ENCODE data around the gene ANTXR1. TPM values are rescaled to one million over a fixed set of nuclear protein-coding genes. Genes with fewer than 3 reads are reported as not detected.
"Not testable (repeated sequence)": the region's sequence is repeated elsewhere in the genome, so short reads cannot be mapped to it uniquely, and the experiment has no call there.

The ANTXR1 gene
- polyA plus RNA-seq, 1 donor (not counting 4 experiments of a cell fraction or from before 2014, with no cell fraction given): 20.4 TPM

DNA sequence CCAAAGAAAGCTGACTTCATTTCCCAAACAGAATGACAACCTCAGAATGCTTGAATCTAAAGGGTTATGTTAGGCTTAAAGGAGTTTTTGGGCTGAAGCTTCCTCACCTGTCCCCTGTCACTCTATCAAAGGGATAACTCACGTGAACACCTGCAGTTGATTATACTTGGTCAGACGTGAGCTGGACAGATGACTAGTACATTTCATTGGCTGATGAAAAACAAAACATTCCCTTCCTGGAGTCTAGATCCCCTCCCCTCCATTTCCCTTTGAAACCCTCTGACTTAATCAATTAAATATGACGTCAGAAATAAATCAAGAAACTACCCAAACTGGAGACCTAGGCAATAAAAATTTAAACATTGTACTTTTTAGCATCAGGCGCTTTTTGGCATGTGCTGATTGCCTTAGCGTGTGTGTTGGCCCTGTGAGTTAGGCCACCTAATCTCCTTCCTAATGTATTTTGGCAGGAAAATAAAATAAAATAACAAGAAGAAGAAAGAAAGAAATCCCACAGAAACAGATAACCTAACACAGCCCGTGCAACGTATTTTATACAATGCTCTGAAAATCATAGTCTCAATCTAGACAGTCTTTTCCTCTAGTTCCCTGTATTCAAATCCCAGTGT, 159.0 kb downstream of the ANTXR1 start:
- Histone ChIP-seq H3K4me2 (ENCODE audit: control insufficient read depth, extremely low read depth, insufficient read depth, low read depth, low read length) (no peak overlapping the region), H3K9me1 (ENCODE audit: control insufficient read depth, extremely low read depth, insufficient read depth, low read length) (no peaks in the 10 kb centered on the region), H3K4me3 (ENCODE audit: control insufficient read depth in 2 of 3, extremely low read depth in 1 of 3, insufficient read depth in 2 of 3, low read depth in 1 of 3, low read length in 3 of 3) (no peak overlapping the region), H3K9ac (ENCODE audit: control insufficient read depth, extremely low read depth, insufficient read depth, low read length) (no peak overlapping the region), H3K4me1 (ENCODE audit: control insufficient read depth, extremely low read depth, insufficient read depth, low read length) (peaks cover 3% of the 10 kb centered on the region), H3K79me2 (ENCODE audit: control insufficient read depth, insufficient read depth, low read length) (no peaks in the 10 kb centered on the region), H3K27ac (ENCODE audit: control insufficient read depth, insufficient read depth, low read length) (no peak overlapping the region), H4K20me1 (ENCODE audit: control insufficient read depth, extremely low read depth, insufficient read depth, low read length) (no peaks in the 10 kb centered on the region), H3K9me3 (ENCODE audit: control insufficient read depth, low read depth, low read length) (no peaks in the 10 kb centered on the region), H2AFZ (ENCODE audit: control insufficient read depth, low read length) (no peak overlapping the region), H3K27me3 (ENCODE audit: control insufficient read depth, extremely low read depth, insufficient read depth, low read length) (no peaks in the 10 kb centered on the region), H3K36me3 (ENCODE audit: control insufficient read depth in 2 of 2, extremely low read depth in 1 of 2, insufficient read depth in 2 of 2, low read length in 2 of 2) (no peaks in the 10 kb centered on the region)
- FAIRE-seq (no peak), DNase-seq (ENCODE audit: low read depth, low spot score) (no peak)
- TF ChIP-seq EZH2 (IDR thresholded peaks at IDR 0.05; ENCODE audit: low read length): no peak
- no peak for TF ChIP-seq CTCF (optimal IDR thresholded peaks at IDR 0.05 in 1 of 3, IDR thresholded peaks at IDR 0.05 in 1 of 3, conservative IDR thresholded peaks at IDR 0.05 in 1 of 3; ENCODE audit: extremely low read depth in 1 of 3, insufficient read depth in 2 of 3, low read length in 3 of 3)
- dilution Hi-C loops (cut with MboI; ENCODE audit: extremely low pct_ligation_motif_present, low sequenced_read_pairs): no loop called here

- no peaks in the 10 kb centered on the region for H3K27me3 ChIP-seq (ENCODE audit: control insufficient read depth, extremely low read depth, insufficient read depth, low read length)
- no peaks in the 10 kb centered on the region for H4K20me1 ChIP-seq (ENCODE audit: control insufficient read depth, extremely low read depth, insufficient read depth, low read length)
- dilution Hi-C loops (cut with MboI; ENCODE audit: extremely low pct_ligation_motif_present, low sequenced_read_pairs): no loop called here
- no peak for TF ChIP-seq EZH2 (IDR thresholded peaks at IDR 0.05; ENCODE audit: low read length)
- TF ChIP-seq CTCF (optimal IDR thresholded peaks at IDR 0.05 in 1 of 3, IDR thresholded peaks at IDR 0.05 in 1 of 3, conservative IDR thresholded peaks at IDR 0.05 in 1 of 3; ENCODE audit: extremely low read depth in 1 of 3, insufficient read depth in 2 of 3, low read length in 3 of 3): no peak
- no peak overlapping the region for H3K4me3 ChIP-seq (ENCODE audit: control insufficient read depth in 2 of 3, extremely low read depth in 1 of 3, insufficient read depth in 2 of 3, low read depth in 1 of 3, low read length in 3 of 3)
- H3K36me3 ChIP-seq (ENCODE audit: control insufficient read depth in 2 of 2, extremely low read depth in 1 of 2, insufficient read depth in 2 of 2, low read length in 2 of 2): no peaks in the 10 kb centered on the region
- H3K79me2 ChIP-seq (ENCODE audit: control insufficient read depth, insufficient read depth, low read length): no peaks in the 10 kb centered on the region
- H3K9me1 ChIP-seq (ENCODE audit: control insufficient read depth, extremely low read depth, insufficient read depth, low read length): no peaks in the 10 kb centered on the region
- H3K27ac ChIP-seq (ENCODE audit: control insufficient read depth, insufficient read depth, low read length): no peak overlapping the region
- H3K4me2 ChIP-seq (ENCODE audit: control insufficient read depth, extremely low read depth, insufficient read depth, low read depth, low read length): no peak overlapping the region
- peaks cover 16% of the 10 kb centered on the region for H3K4me1 ChIP-seq (ENCODE audit: control insufficient read depth, extremely low read depth, insufficient read depth, low read length)
- H3K9me3 ChIP-seq (ENCODE audit: control insufficient read depth, low read depth, low read length): no peaks in the 10 kb centered on the region
- H3K9ac ChIP-seq (ENCODE audit: control insufficient read depth, extremely low read depth, insufficient read depth, low read length): no peak overlapping the region
- H2AFZ ChIP-seq (ENCODE audit: control insufficient read depth, low read length): no peak overlapping the region
- DNase-seq (ENCODE audit: low read depth, low spot score): no peak
- no peak for FAIRE-seq
Measured at GRCh38 chr2:69173706-69174105, 160.7 kb downstream of the ANTXR1 start.

- H3K36me3 ChIP-seq (ENCODE audit: control insufficient read depth in 2 of 2, extremely low read depth in 1 of 2, insufficient read depth in 2 of 2, low read length in 2 of 2); FAIRE-seq; H3K9ac ChIP-seq (ENCODE audit: control insufficient read depth, extremely low read depth, insufficient read depth, low read length); H3K4me3 ChIP-seq (ENCODE audit: control insufficient read depth in 2 of 3, extremely low read depth in 1 of 3, insufficient read depth in 2 of 3, low read depth in 1 of 3, low read length in 3 of 3); H3K79me2 ChIP-seq (ENCODE audit: control insufficient read depth, insufficient read depth, low read length); DNase-seq (ENCODE audit: low read depth, low spot score); H4K20me1 ChIP-seq (ENCODE audit: control insufficient read depth, extremely low read depth, insufficient read depth, low read length); H3K27me3 ChIP-seq (ENCODE audit: control insufficient read depth, extremely low read depth, insufficient read depth, low read length); H3K9me1 ChIP-seq (ENCODE audit: control insufficient read depth, extremely low read depth, insufficient read depth, low read length); H2AFZ ChIP-seq (ENCODE audit: control insufficient read depth, low read length); dilution Hi-C loops (cut with MboI; ENCODE audit: extremely low pct_ligation_motif_present, low sequenced_read_pairs); H3K9me3 ChIP-seq (ENCODE audit: control insufficient read depth, low read depth, low read length); H3K27ac ChIP-seq (ENCODE audit: control insufficient read depth, insufficient read depth, low read length); H3K4me2 ChIP-seq (ENCODE audit: control insufficient read depth, extremely low read depth, insufficient read depth, low read depth, low read length): not testable (repeated sequence)
- H3K4me1 ChIP-seq (ENCODE audit: control insufficient read depth, extremely low read depth, insufficient read depth, low read length): peaks cover 16% of the 10 kb centered on the region
Measured at GRCh38 chr2:69174211-69174610, 161.2 kb downstream of the ANTXR1 start.

Data from keratinocyte (primary cell).